Activated T-cell treated with anti-CD3 and anti-CD28 coated beads for 4 hours (primary cell): ENCODE results near the gene TMED10.
"Not testable (repeated sequence)": the region's sequence is repeated elsewhere in the genome, so short reads cannot be mapped to it uniquely, and the experiment has no call there.

ENCODE experiments used
- DNase-seq: peaks from one replicate; pipeline ENCODE4 v3.0.0-alpha.2; 2020

TMED10 gene

GRCh38 chr14:75156901-75157300, 19.5 kb downstream of the TMED10 start:
- no peak for DNase-seq

DNA sequence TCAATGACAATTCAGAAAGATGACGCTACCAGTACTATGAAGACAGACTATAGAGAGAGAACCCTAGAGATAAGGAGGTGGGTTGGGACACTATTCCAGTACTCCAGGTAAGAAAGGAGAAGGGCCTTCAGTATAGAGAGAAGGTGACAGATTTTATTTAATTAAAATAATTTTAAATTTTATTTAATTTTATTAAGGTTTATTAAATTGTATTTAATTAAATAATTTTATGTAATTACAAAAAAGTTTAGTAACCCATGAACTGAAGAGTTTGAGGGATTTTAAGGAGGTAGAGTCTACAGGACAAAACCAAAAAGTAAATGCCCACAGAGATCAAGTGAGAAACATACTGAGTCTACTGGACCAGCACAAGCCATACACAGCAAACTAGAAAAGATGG, 20.3 kb downstream of the TMED10 start:
- DNase-seq, result no peak

GRCh38 chr14:75155169-75155568, 21.2 kb downstream of the TMED10 start:
- no peak for DNase-seq

DNA sequence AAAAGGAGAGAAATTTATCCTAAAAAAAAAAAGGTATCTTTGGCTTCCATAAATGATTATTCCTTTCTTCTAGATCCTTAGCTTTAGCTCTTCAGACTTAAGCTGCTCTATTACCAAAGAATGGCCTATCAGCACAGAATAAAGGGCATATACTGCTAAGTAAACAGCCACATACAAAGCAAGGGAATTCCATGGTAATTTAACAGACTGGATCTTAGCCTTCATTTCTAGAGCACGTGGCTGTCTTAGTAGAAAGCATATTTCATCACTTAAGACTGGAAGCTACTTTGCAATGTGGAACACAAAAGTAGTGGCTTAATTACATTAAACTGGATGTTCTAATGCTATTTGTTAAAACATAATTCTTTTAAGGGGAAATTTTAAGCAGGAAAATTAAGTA, 23.1 kb downstream of the TMED10 start:
- DNase-seq, result no peak

DNA sequence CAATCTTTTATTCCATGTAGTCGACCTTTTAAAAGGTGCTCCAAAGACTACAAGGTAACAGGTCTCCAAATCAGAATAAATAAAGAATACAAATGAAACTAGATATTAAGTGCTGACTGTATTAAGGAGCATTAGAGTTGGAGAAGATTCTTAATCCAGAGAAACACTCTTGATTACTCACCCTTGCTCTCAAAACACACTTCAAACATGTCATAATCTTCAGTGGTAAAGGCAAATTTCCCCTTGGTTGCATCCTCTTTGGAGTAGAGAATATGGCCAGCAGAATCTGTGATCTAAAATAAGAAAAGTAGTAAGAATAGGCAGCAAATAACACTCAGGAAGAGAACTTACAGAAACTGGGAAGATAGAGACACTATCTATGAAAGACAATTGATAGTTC, 24.6 kb downstream of the TMED10 start:
- DNase-seq, result no peak

DNA sequence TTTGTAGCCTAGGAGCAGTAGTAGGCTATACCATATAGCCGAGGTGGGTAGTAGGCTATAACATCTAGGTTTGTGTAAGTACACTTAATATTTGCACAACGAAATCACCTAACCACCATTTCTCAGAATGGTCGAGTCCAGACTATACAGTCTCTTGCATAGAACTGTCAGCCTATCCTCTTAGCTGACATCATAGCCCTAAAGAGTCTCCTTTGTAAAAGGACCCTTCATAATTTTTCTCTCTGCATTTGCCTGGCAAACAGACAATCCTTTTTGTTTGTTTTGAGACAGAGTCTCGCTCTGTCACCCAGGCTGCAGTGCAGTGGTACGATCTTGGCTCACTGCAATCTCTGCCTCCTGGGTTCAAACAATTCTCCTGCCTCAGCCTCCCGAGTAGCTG, 25.8 kb downstream of the TMED10 start:
- not testable (repeated sequence) for DNase-seq

DNA sequence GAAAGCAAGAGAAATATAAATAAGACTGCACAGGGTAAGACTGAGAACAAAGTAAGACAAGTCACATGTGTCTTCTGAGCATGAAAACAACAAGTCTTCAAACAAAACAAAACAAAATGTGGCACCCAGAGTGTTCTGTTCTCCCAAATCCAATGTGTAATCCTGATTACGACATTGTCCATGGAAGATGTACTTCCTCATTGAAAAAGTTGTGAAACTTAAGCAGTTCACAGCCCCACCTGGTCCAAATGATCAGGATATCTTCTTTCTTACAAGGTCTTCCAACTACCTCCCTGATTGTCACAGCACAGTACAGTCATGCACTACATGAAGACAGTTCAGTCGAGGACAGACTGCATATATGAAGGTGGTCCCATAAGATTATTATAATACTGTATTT, 26.3 kb downstream of the TMED10 start:
- DNase-seq, result no peak

DNA sequence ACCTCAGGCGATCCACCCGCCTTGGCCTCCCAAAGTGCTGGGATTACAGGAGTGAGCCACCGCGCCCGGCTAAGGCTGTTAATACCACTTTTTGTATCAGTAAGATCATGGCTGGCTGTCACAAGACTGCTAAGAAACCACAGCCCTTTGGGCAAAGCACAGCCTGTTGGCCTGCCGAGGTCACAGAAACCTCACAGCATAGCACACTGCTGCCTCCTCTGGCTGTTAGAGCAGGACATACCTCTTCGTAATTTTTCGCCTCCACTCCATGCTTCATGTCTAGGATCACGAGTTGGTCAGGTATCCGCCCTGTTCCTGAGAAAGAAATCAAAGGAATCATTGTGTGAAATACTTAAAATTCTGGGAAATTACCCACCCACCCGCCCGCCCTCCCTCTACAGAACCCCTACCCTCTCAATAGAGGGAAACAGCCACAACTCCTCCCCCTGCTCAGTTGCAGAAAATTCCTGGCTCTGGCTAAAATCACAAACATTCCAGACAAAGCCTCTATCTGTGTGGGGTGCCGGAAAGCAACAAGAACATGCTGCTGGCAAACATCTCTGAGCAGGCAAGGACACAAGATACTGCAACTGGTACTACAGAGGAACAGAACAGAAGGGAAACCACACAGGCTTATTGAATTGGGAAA, 28.9 kb downstream of the TMED10 start:
- no peak for DNase-seq

DNA sequence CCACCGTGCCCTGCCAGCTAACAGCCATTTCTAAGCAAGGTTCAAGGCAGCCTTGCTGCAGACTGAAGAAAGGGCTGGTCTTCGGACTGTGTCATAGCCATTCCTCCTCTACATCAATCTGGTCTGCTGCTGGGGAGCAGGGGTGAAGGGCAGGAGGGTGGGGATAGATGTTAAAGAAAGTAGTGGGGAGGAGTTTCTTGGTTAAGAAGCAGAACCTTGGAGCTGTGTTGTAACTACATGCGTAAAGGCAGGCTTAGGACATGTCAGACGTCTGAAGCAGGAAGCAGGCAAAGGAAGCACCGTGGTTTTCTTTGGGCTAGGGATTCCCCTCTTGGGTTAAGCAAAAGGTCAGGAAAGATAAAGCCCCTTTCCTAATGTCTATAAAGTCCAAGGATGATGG, 31.5 kb downstream of the TMED10 start:
- no peak for DNase-seq

DNA sequence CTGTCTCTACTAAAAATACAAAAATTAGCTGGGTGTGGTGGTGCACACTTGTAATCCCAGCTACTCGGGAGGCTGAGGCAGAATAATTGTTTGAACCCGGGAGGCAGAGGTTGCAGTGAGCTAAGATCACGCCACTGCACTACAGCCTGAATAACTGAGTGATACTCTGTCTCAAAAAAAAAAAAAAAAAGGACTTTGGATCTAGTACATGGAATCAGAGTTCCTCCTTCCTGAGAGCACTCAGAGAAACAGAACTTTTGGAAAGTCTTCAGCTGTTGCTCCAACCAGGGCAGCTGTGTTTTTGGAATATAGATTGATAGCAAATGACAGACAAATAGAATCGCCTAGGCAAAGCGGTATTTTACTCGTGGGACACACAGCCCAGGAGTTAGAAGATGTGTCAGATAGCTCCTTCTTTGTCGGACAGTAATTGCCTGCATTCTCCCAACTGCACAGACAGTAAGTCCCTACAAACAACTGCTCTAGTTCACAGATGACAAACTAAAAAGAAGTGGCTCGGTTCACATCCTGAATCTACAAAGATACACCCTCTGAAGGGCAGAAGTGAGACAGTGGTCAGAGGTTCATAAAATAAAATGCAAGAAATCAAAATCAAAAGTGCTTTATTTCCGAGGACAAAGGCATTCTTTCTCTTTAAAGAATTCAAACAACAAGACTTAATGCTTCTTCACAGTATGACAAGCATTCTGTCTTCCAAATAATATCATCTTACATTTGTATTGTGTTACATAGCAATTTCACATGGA, 32.5 kb downstream of the TMED10 start:
- no peak for DNase-seq

DNA sequence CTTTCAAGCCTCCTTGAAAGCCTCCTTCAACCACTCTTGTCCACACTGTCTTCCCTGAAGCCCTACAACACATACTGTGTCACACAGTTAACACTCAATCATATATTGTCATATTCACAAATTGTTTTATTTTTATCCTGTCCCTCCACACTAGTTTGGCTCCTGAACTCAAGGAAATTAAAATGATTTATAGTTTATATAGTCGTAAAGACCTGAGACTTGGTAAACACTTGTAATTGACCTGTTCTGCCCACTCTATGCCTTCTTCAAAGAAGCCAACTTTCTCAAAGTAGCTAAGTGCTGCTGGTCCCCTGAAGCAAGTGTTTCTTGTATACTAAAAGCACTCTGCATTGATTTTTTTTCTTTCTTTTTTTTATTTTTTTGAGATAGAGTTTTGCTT, 33.9 kb downstream of the TMED10 start:
- no peak for DNase-seq

- no peak for DNase-seq
These were observed 34.4 kb downstream of the TMED10 start for GRCh38 chr14:75141967-75142366.

- DNase-seq, result no peak
These were observed 35.4 kb downstream of the TMED10 start for GRCh38 chr14:75141062-75141461.

DNA sequence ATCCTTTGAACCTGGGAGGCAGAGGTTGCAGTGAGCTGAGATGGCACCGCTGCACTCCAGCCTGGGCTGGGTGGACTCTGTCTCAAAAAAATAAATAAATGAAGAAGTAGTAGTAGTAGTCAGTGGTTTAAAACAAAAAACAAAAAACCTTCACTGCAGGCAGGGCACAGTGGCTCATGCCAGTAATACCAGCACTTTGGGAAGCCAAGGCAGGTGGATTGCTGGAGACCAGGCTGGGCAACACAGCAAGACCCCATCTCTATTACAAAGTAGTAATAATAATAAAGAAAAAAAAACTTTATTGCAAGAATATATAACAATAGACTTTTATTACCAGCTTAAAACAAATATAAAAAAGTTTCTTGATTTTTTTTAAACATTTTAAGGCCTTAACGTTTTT, 35.8 kb downstream of the TMED10 start:
- no peak for DNase-seq

DNA sequence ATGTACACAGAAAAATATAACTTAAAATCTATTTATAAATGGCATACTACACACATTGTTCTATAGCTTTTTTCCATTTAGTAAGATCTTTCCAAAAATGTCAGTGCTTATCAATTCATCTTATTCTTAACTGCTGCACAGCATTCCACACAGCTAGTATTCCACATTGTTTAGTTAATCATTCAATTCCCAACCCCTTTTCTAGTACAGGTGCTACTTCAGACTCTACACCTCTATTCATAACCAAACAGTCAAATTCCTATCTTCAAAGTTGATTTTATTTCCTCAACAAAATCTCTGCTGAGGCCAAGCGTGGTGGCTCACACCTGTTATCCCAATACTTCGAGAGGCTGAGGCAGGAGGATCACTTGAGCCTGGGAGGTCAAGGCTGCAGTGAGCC, 37.2 kb downstream of the TMED10 start:
- no peak for DNase-seq

DNA sequence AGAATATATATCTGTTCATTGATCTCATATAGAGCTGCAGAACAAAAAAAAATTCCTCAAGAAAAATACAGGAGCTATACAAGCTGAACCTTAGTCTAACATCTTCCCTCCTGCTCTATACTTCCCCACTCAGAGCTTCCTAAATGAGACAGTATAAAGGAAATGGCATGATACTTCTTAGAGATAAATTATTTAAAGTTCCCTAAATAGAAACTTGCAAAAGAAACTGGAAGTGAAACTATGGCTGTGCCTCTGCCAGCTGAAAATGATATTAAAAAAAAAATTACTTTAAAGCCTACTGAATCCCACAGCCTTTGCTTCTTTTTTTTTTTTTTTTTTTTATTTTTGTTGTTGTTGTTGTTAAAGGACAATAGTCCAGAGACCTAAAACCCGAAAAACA, 37.9 kb downstream of the TMED10 start:
- DNase-seq, result no peak

- DNase-seq, result no peak
These were observed 41.8 kb downstream of the TMED10 start for GRCh38 chr14:75134644-75135043.

- no peak for DNase-seq
These were observed 42.8 kb downstream of the TMED10 start for GRCh38 chr14:75133597-75133996.

GRCh38 chr14:75132382-75133086, 43.9 kb downstream of the TMED10 start:
- DNase-seq, result peak; percentile 56

- no peak for DNase-seq
These were observed 47.8 kb downstream of the TMED10 start for GRCh38 chr14:75128596-75128990.

GRCh38 chr14:75127903-75128595, 48.4 kb downstream of the TMED10 start:
- DNase-seq, result no peak

- DNase-seq, result not testable (repeated sequence)
These were observed 49.0 kb downstream of the TMED10 start for GRCh38 chr14:75127474-75127820.

DNA sequence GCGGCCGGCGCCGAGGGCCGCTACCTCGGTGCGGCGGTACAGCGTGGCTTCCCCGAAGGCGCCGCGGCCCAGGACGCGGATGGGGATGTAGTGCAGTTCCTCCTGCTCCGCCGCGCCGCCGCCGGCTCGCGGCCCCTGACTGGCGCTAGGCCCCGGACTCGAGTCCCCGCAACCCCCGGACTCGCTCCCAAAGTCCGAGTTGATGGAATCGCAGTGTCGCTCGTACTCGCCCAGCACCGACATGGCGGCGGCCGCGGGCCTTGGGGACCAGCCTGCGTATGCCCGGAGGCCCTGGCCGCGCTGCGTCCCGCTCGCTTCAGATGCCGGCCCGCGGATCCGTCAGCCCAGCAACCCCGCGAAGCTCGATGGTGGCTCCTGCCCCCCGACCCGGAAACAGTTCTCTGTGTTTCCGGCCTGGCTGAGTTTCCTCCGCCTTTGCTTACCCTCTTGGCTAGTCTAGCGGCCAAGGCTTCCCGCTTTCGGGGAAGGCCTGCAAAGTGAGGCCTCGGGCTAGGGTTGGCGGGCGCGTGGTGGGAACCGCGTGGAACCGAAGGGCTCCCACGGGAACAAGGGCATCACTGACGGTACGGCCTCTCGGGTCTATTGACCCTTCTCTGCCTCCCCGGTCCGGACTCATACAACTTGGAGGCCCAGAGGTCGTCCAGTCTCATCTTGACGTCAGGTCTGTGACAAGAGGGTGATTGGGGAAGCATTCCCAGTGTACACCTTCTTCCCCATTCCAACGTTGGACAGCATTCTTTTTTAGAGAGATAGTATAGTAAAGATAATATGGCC, 49.5 kb downstream of the TMED10 start, which contains the start of gene NEK9:
NEK9 (minus strand) TSS at position 370 of the 795 bp plus-strand sequence; CDS start at position 243, 127 bp downstream.
- DNase-seq, result peak; percentile 81
